ENCODE measurements around the gene LASP1.
"Not testable (repeated sequence)": the region's sequence is repeated elsewhere in the genome, so short reads cannot be mapped to it uniquely, and the experiment has no call there.

The LASP1 gene

DNA sequence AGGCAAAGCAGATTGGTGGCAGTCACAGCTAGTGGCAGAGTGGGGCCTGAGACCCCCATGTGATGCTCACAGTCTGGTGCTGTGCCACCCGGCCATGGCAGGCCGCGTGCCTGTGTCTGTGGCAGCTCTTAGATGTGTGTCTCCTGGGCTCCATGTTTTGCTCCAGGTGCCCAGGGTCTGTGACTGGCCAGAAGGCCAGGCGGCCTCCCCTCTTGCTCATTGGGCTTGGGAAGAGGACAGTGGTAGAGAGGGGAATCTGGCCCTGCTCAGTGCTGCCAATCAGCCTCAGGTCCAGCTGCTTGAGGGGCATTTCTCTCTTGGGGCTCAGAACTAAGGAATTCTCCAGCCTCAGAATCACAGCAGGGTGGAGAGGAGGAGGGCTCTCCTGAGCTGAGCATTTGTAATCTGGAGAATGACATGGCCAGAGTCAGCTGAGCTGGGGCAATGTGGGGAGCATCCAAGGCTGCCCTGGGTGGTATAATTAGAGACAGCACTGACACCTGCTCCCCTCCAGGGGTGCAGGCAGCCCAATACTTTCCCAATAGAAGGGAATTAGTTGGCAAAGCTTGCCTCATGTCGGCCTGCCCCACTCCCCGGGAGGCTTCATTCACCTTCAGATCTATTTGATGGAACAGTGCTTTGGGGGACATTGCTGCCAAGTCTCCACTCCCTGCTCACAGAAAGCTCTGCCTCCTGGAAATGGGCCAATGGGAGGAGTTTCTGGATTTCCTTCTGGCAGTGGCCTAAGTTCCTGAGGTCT is 52.9 kb downstream of the LASP1 start:
- peak; percentile 62 for ATAC-seq
- TF ChIP-seq ISL1 (CRISPR knock-in tag; IDR thresholded peaks at IDR 0.05) (no peak), BACH2 (CRISPR knock-in tag; IDR thresholded peaks at IDR 0.05; ENCODE audit: borderline replicate concordance) (no peak), CSDC2 (CRISPR knock-in tag; IDR thresholded peaks at IDR 0.05) (no peak), ARNTL (CRISPR knock-in tag; IDR thresholded peaks at IDR 0.05; ENCODE audit: borderline replicate concordance, low read depth) (no peak), ZFP30 (CRISPR knock-in tag; IDR thresholded peaks at IDR 0.05) (no peak), ESRRG (CRISPR knock-in tag; IDR thresholded peaks at IDR 0.05) (no peak), OSR1 (CRISPR knock-in tag; IDR thresholded peaks at IDR 0.05) (no peak)
- TF ChIP-seq, protein P1, sequence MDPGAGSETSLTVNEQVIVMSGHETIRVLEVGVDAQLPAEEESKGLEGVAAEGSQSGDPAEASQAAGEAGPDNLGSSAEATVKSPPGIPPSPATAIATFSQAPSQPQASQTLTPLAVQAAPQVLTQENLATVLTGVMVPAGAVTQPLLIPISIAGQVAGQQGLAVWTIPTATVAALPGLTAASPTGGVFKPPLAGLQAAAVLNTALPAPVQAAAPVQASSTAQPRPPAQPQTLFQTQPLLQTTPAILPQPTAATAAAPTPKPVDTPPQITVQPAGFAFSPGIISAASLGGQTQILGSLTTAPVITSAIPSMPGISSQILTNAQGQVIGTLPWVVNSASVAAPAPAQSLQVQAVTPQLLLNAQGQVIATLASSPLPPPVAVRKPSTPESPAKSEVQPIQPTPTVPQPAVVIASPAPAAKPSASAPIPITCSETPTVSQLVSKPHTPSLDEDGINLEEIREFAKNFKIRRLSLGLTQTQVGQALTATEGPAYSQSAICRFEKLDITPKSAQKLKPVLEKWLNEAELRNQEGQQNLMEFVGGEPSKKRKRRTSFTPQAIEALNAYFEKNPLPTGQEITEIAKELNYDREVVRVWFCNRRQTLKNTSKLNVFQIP (CRISPR knock-in tag; IDR thresholded peaks at IDR 0.05; ENCODE audit: borderline replicate concordance, low read depth) = no peak

DNA sequence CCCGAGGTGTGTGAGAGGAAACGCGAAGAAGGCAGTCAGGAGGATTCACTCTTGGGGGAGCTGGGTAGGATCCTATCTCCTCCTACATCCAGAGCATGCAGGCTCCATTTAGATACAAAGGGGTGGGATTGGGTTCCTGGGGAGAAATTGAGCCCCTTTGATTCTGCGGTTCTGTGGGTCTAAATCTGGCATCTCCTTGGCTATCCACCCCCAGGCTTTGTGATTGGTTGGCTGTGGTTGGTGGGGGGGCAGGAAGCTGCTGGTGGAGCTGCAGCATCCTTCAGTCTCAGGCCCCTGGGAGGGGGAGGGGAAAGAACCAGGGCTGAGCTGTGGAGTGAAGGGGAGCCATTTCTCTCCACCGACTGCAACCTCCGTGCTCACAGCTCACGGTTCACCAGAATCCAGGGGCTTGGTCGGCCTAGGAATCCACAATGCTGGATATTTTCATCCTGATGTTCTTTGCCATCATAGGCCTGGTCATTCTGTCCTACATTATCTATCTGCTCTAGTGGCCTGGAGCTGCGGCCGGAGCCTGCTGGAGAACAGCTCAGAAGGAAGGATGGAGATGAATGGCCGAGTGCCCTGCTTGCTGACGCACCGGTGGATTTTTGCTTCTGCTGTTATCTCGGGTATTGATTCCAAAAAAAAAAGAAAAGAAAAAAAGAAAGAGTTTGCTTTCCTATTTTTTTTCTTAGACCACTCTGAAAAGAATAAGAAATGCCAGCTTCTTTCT is 55.6 kb downstream of the LASP1 start, which contains the start of gene LASP1NB:
Gene LASP1NB (plus strand): TSS at position 352 of the 733 bp plus-strand sequence.
- ATAC-seq = peak; percentile 81

DNA sequence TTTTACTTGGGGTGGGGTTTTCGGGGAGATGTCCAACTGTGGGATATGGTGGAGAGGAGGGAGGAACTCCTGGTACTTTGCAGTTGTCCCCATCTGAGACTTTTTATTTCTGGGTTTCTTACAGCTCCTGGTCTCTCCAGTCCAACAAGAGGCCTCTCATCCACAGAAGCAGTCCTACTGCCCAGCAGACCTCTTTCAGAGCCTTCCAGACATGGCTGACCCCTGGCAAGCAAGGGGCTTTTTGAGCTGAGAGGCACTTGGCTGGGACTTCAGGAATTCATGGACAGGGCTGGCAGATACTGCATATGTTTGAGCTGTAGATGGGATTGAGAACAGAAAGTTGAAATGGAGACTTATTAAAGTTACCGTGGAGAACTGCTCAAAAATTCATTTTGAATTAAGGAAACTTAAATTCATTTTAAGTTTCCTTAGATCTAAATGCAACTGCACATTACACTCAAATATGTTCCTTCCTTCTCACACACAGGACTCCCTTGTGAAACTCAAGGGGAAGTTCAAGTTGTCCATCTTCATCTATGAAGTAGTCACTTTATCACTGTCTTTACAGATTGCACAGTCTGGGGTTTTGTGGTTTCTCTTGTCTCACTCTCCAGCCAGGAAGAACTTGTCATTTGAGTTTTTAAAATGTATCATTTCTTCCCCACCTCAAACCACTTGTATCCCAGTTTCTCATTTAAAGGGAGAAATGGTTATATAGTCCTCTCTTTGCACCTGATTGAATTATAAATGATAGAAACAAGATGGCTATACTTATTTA is 56.6 kb downstream of the LASP1 start:
- TF ChIP-seq ZNF70 (CRISPR knock-in tag; IDR thresholded peaks at IDR 0.05) (no peak), TCF4 (CRISPR knock-in tag; IDR thresholded peaks at IDR 0.05; ENCODE audit: borderline replicate concordance) (no peak), ZNF8 (CRISPR knock-in tag; IDR thresholded peaks at IDR 0.05) (no peak), BACH2 (CRISPR knock-in tag; IDR thresholded peaks at IDR 0.05; ENCODE audit: borderline replicate concordance) (no peak), GLIS3 (CRISPR knock-in tag; IDR thresholded peaks at IDR 0.05) (no peak), ESRRG (CRISPR knock-in tag; IDR thresholded peaks at IDR 0.05) (no peak), OSR1 (CRISPR knock-in tag; IDR thresholded peaks at IDR 0.05) (no peak), CSDC2 (CRISPR knock-in tag; IDR thresholded peaks at IDR 0.05) (no peak), TOX (CRISPR knock-in tag; IDR thresholded peaks at IDR 0.05; ENCODE audit: borderline replicate concordance) (no peak), ZNF565 (CRISPR knock-in tag; conservative IDR thresholded peaks at IDR 0.05; ENCODE audit: low read depth) (no peak), PPARA (CRISPR knock-in tag; IDR thresholded peaks at IDR 0.05; ENCODE audit: borderline replicate concordance) (no peak), ISL1 (CRISPR knock-in tag; IDR thresholded peaks at IDR 0.05) (no peak), ZFP30 (CRISPR knock-in tag; IDR thresholded peaks at IDR 0.05) (no peak), ARNTL (CRISPR knock-in tag; IDR thresholded peaks at IDR 0.05; ENCODE audit: borderline replicate concordance, low read depth) (no peak), ZFP3 (CRISPR knock-in tag; IDR thresholded peaks at IDR 0.05) (no peak)
- TF ChIP-seq, protein P2, sequence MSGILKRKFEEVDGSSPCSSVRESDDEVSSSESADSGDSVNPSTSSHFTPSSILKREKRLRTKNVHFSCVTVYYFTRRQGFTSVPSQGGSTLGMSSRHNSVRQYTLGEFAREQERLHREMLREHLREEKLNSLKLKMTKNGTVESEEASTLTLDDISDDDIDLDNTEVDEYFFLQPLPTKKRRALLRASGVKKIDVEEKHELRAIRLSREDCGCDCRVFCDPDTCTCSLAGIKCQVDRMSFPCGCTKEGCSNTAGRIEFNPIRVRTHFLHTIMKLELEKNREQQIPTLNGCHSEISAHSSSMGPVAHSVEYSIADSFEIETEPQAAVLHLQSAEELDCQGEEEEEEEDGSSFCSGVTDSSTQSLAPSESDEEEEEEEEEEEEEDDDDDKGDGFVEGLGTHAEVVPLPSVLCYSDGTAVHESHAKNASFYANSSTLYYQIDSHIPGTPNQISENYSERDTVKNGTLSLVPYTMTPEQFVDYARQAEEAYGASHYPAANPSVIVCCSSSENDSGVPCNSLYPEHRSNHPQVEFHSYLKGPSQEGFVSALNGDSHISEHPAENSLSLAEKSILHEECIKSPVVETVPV (CRISPR knock-in tag; IDR thresholded peaks at IDR 0.05) = no peak
- TF ChIP-seq, protein P3, sequence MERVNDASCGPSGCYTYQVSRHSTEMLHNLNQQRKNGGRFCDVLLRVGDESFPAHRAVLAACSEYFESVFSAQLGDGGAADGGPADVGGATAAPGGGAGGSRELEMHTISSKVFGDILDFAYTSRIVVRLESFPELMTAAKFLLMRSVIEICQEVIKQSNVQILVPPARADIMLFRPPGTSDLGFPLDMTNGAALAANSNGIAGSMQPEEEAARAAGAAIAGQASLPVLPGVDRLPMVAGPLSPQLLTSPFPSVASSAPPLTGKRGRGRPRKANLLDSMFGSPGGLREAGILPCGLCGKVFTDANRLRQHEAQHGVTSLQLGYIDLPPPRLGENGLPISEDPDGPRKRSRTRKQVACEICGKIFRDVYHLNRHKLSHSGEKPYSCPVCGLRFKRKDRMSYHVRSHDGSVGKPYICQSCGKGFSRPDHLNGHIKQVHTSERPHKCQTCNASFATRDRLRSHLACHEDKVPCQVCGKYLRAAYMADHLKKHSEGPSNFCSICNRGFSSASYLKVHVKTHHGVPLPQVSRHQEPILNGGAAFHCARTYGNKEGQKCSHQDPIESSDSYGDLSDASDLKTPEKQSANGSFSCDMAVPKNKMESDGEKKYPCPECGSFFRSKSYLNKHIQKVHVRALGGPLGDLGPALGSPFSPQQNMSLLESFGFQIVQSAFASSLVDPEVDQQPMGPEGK (CRISPR knock-in tag; IDR thresholded peaks at IDR 0.05; ENCODE audit: borderline replicate concordance) = no peak
- TF ChIP-seq, protein P1 (CRISPR knock-in tag; IDR thresholded peaks at IDR 0.05; ENCODE audit: borderline replicate concordance, low read depth) = no peak
- TF ChIP-seq, protein P4, sequence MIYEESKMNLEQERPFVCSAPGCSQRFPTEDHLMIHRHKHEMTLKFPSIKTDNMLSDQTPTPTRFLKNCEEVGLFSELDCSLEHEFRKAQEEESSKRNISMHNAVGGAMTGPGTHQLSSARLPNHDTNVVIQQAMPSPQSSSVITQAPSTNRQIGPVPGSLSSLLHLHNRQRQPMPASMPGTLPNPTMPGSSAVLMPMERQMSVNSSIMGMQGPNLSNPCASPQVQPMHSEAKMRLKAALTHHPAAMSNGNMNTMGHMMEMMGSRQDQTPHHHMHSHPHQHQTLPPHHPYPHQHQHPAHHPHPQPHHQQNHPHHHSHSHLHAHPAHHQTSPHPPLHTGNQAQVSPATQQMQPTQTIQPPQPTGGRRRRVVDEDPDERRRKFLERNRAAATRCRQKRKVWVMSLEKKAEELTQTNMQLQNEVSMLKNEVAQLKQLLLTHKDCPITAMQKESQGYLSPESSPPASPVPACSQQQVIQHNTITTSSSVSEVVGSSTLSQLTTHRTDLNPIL (CRISPR knock-in tag; IDR thresholded peaks at IDR 0.05; ENCODE audit: low read depth) = no peak
- ATAC-seq = peak; percentile 6; the same call in 2 of the 3 replicates

More for the DNA sequence above, 55.6 kb downstream of the LASP1 start, which contains the start of gene LASP1NB:
- TF ChIP-seq ZNF70 (CRISPR knock-in tag; IDR thresholded peaks at IDR 0.05) (no peak), ZFP30 (CRISPR knock-in tag; IDR thresholded peaks at IDR 0.05) (no peak), SNAI2 (CRISPR knock-in tag; IDR thresholded peaks at IDR 0.05) (no peak), ZNF8 (CRISPR knock-in tag; IDR thresholded peaks at IDR 0.05) (no peak), PPARA (CRISPR knock-in tag; IDR thresholded peaks at IDR 0.05; ENCODE audit: borderline replicate concordance) (no peak), ZFP3 (CRISPR knock-in tag; IDR thresholded peaks at IDR 0.05) (0 out of 2 replicates have a peak, but pooled peaks have one; percentile 37)
- TF ChIP-seq, protein P1 (CRISPR knock-in tag; IDR thresholded peaks at IDR 0.05; ENCODE audit: borderline replicate concordance, low read depth) = 0 out of 2 replicates have a peak, but pooled peaks have one; percentile 34

DNA sequence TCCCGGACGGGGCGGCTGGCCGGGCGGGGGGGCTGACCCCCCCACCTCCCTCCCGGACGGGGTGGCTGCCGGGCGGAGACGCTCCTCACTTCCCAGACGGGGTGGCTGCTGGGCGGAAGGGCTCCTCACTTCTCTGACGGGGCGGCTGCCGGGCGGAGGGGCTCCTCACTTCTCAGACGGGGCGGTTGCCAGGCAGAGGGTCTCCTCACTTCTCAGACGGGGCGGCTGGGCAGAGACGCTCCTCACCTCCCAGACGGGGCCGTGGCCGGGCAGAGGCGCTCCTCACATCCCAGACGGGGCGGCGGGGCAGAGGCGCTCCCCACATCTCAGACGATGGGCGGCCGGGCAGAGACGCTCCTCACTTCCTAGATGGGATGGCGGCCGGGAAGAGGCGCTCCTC is 60.9 kb downstream of the LASP1 start:
- not testable (repeated sequence) for ATAC-seq

DNA sequence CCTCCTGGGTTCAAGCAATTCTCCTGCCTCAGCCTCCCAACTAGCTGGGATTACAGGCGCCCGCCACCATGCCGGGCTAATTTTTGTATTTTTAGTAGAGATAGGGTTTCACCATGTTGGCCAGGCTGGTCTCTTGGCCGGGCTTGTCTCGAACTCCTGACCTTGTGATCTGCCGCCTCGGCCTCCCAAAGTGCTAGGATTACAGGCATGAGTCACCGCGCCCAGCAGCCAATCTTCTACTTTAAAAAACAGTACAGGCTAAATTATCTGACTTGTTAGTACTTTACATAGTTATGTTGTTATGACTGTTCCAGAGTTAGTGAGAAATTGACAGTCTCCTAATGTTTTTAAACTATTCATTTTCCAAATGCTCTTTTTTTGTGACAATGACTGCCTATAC is 64.1 kb downstream of the LASP1 start:
- ATAC-seq = not testable (repeated sequence)

All from SK-N-SH treated with all-trans-retinoic acid at 6 μM for 48 hours (cell line).